B cell (primary cell): ENCODE data around the gene PWWP2B. TPM values are rescaled to one million over a fixed set of nuclear protein-coding genes. Genes with fewer than 3 reads are reported as not detected.

Source experiments
- ATAC-seq: fragments of 200-7000 bp; cut with Tn5 transposase; one replicate; pipeline ENCODE4 v1.10.0; 2021; ENCODE audit warnings: low read depth, mild to moderate bottlenecking, moderate number of reproducible peaks, moderate library complexity
- CTCF ChIA-PET: fragments of 350-600 bp; sonication (Branson Sonifier 250); formaldehyde crosslinking; loops from one replicate; lab custom pipeline; 2021; ENCODE audit warnings: antibody characterized with exemption, inconsistent platforms; lab: Charles Lee
- POLR2A ChIA-PET: fragments of 350-600 bp; sonication (Branson Sonifier 250); formaldehyde crosslinking; loops from one replicate; lab custom pipeline; 2021; ENCODE audit warnings: antibody characterized with exemption; lab: Charles Lee
- DNase-seq: peaks from one replicate; pipeline ENCODE4 v3.0.0; 2013
- H2AFZ ChIP-seq: 2 replicates; pipeline ENCODE4 v1.6.1; 2012; ENCODE audit warnings: mild to moderate bottlenecking, low read depth, low read length; ENCODE audit not compliant: insufficient read depth, poor library complexity, severe bottlenecking
- H3K27ac ChIP-seq, 2 donors: 1 replicate in 1 of 2; 2 replicates in 1 of 2; pipeline ENCODE4 v1.5.1; 2012 to 2013; ENCODE audit warnings: low read length in 2 of 2, mild to moderate bottlenecking in 2 of 2, moderate library complexity in 1 of 2
- H3K27me3 ChIP-seq, 4 experiments: fragments of 200-600 bp in 1 of 4; sonication (generic) in 1 of 4; replicated peaks in 1 of 4; 1 replicate in 2 of 4; 2 replicates in 2 of 4; pipeline versions ENCODE4 v1.6.1 to v1.7.0; 2013 to 2016; ENCODE audit warnings: low read length in 3 of 4, mild to moderate bottlenecking in 2 of 4, mixed read lengths in 1 of 4, moderate library complexity in 1 of 4; ENCODE audit not compliant: insufficient read depth in 4 of 4, control insufficient read depth in 3 of 4; ENCODE audit errors: control extremely low read depth in 1 of 4
- H3K36me3 ChIP-seq, 2 experiments: replicated peaks in 1 of 2; 1 replicate in 1 of 2; 2 replicates in 1 of 2; pipeline versions ENCODE4 v1.6.1 to v1.7.1; 2013; ENCODE audit warnings: low read length in 1 of 2; ENCODE audit not compliant: insufficient read depth in 2 of 2, control insufficient read depth in 1 of 2; ENCODE audit errors: control extremely low read depth in 1 of 2, extremely low read depth in 1 of 2
- H3K4me1 ChIP-seq, 2 donors: fragments of 200-600 bp in 1 of 2; sonication (generic) in 1 of 2; 1 replicate in 1 of 2; 2 replicates in 1 of 2; pipeline versions ENCODE4 v1.5.1 to v1.6.1; 2013 to 2017; ENCODE audit warnings: low read length in 2 of 2; ENCODE audit not compliant: control insufficient read depth in 2 of 2, insufficient read depth in 2 of 2
- H3K4me2 ChIP-seq: replicated peaks from 2 replicates; pipeline ENCODE3; 2012; ENCODE audit warnings: mild to moderate bottlenecking, low read depth, low read length; ENCODE audit not compliant: poor library complexity, severe bottlenecking
- H3K4me3 ChIP-seq, 5 experiments: fragments of 200-600 bp in 1 of 5; sonication (generic) in 1 of 5; 1 replicate in 3 of 5; 2 replicates in 2 of 5; pipeline versions ENCODE4 v1.5.1 to v1.7.0; 2011 to 2016; ENCODE audit warnings: low read length in 4 of 5, mild to moderate bottlenecking in 4 of 5, low read depth in 2 of 5, control low read depth in 1 of 5, moderate library complexity in 1 of 5; ENCODE audit not compliant: insufficient read depth in 1 of 5; ENCODE audit errors: control extremely low read depth in 1 of 5, extremely low read depth in 1 of 5
- H3K79me2 ChIP-seq: fragments of 200-600 bp; sonication (generic); one replicate; pipeline ENCODE4 v1.6.0; 2016; ENCODE audit warnings: low read length; ENCODE audit not compliant: control insufficient read depth, insufficient read depth
- H3K9ac ChIP-seq: fragments of 200-600 bp; sonication (generic); 2 replicates; pipeline ENCODE4 v1.6.1; 2017; ENCODE audit warnings: mild to moderate bottlenecking, low read length, moderate library complexity
- H3K9me3 ChIP-seq, 3 donors: one replicate each; pipeline versions ENCODE4 v1.6.1 to v1.7.1; 2013; ENCODE audit warnings: low read length in 2 of 3; ENCODE audit not compliant: control insufficient read depth in 2 of 3, insufficient read depth in 1 of 3; ENCODE audit errors: control extremely low read depth in 1 of 3
- H4K20me1 ChIP-seq: 2 replicates; pipeline ENCODE4 v1.6.0; 2012; ENCODE audit warnings: mild to moderate bottlenecking, low read length; ENCODE audit not compliant: insufficient read depth, control insufficient read depth, poor library complexity, severe bottlenecking
- H3K27ac Mint-ChIP-seq: one replicate; pipeline ENCODE4 v1.8.0; 2021; ENCODE audit warnings: mixed read lengths
- H3K27me3 Mint-ChIP-seq: one replicate; pipeline ENCODE4 v1.8.0; 2021; ENCODE audit warnings: mixed read lengths
- H3K4me1 Mint-ChIP-seq: one replicate; pipeline ENCODE4 v1.8.0; 2021; ENCODE audit warnings: mixed read lengths
- H3K4me3 Mint-ChIP-seq: one replicate; pipeline ENCODE4 v1.8.0; 2021; ENCODE audit warnings: mixed read lengths
- H3K9me3 Mint-ChIP-seq: one replicate; pipeline ENCODE4 v1.8.0; 2022; ENCODE audit warnings: mixed read lengths; ENCODE audit not compliant: insufficient read depth
- CTCF ChIP-seq: fragments of 200-600 bp; IDR thresholded peaks from one replicate; pipeline ENCODE4 v1.8.0; 2022; ENCODE audit warnings: antibody characterized with exemption, mild to moderate bottlenecking
- EZH2 ChIP-seq: IDR thresholded peaks from 2 replicates; pipeline ENCODE4 v1.6.1; 2012; ENCODE audit warnings: borderline replicate concordance, low read depth, mild to moderate bottlenecking, moderate library complexity, low read length; ENCODE audit not compliant: insufficient read depth, poor library complexity, severe bottlenecking
- WGBS: methylation state at CpG from one replicate; pipeline ENCODE4 v1.1.5; 2013; ENCODE audit warnings: missing lambda C conversion rate; ENCODE audit not compliant: insufficient coverage; 5-methylcytosine and 5-hydroxymethylcytosine counted together
- intact Hi-C: fragments of 100-400 bp; cut with micrococcal nuclease; formaldehyde crosslinking; loops from one replicate; pipeline ENCODE4 v1.10.0; 2022
- polyA plus RNA-seq: library from polyadenylated mRNA; depleted of rRNA; stranded (reverse); fragments of >200 nt; gene quantifications from 2 replicates; pipeline ENCODE4 v1.2.3, GENCODE V29; 2012
- total RNA-seq, 2 donors: library from RNA; stranded (reverse); fragments of 120-200 nt in 1 of 2; gene quantifications; 1 replicate in 1 of 2; 2 replicates in 1 of 2; pipeline versions ENCODE4 v1.2.3 to v1.2.4, GENCODE V29; 2013 to 2022

The PWWP2B gene
- total and polyA plus RNA-seq, 2 donors (not counting 1 experiment from before 2014, with no cell fraction given): 13.6 to 34.4 TPM

- no peak for TF ChIP-seq EZH2
- no peak for TF ChIP-seq CTCF
- H3K4me3 Mint-ChIP-seq: peak overlapping the region; percentile 66
- 94% methylated on average over 26 of the region's 27 CpGs for WGBS
- H3K9me3 ChIP-seq: no peaks in the 10 kb centered on the region
- ATAC-seq (no peak), DNase-seq (no peak)
- H3K9me3 Mint-ChIP-seq: no peaks in the 10 kb centered on the region
- H4K20me1 ChIP-seq: peaks cover 49% of the 10 kb centered on the region
- H3K27ac ChIP-seq: peak overlapping the region; percentile 6 to 88
- ChIA-PET POLR2A (no interaction called here), CTCF (interaction anchor here (1.0 to 1.3 kb wide), 2 partner anchors 48 to 53 kb away, joined by 3 read pairs; no protein-coding TSS in a partner anchor)
- peaks cover 60% of the 10 kb centered on the region for H3K4me1 Mint-ChIP-seq
- H3K4me3 ChIP-seq: no peak overlapping the region
- no peaks in the 10 kb centered on the region for H3K27me3 Mint-ChIP-seq
- peak overlapping the region; percentile 95 for H3K4me2 ChIP-seq
- peaks cover 63 to 66% of the 10 kb centered on the region in 2 donors for H3K4me1 ChIP-seq
- H3K79me2 ChIP-seq: peaks cover 39% of the 10 kb centered on the region
- H3K9ac ChIP-seq: no peak overlapping the region
- intact Hi-C loops: loop anchor here (5.0 kb wide), 2 partner anchors 173 to 238 kb away; no protein-coding TSS in a partner anchor
- no peak overlapping the region for H2AFZ ChIP-seq
- H3K36me3 ChIP-seq: no peaks in the 10 kb centered on the region
- peak overlapping the region; percentile 82 for H3K27ac Mint-ChIP-seq
- no peaks in the 10 kb centered on the region for H3K27me3 ChIP-seq
These were observed 2.4 kb downstream of the PWWP2B start for GRCh38 chr10:132399117-132400035.

GRCh38 chr10:132400041-132400546, 3.1 kb downstream of the PWWP2B start:
- Histone ChIP-seq H3K9ac (no peak overlapping the region), H3K79me2 (peaks cover 39% of the 10 kb centered on the region), H4K20me1 (peaks cover 52% of the 10 kb centered on the region), H3K4me3 (no peak overlapping the region), H2AFZ (no peak overlapping the region), H3K4me1 (peaks cover 56 to 59% of the 10 kb centered on the region in 2 donors), H3K27ac (peak overlapping the region; percentile 6 to 70), H3K27me3 (no peaks in the 10 kb centered on the region), H3K4me2 (peak overlapping the region; percentile 54), H3K9me3 (no peaks in the 10 kb centered on the region), H3K36me3 (peaks cover 0 to 1% of the 10 kb centered on the region in 2 experiments)
- intact Hi-C loops: no loop called here
- Mint-ChIP-seq H3K4me3 (peak overlapping the region; percentile 16), H3K27me3 (no peaks in the 10 kb centered on the region), H3K27ac (peak overlapping the region; percentile 82), H3K4me1 (peaks cover 53% of the 10 kb centered on the region), H3K9me3 (no peaks in the 10 kb centered on the region)
- TF ChIP-seq EZH2 (no peak), CTCF (no peak)
- ATAC-seq (no peak), DNase-seq (no peak)
- 81% methylated on average over 9 of the region's 9 CpGs for WGBS
- ChIA-PET POLR2A (no interaction called here), CTCF (interaction anchor here (1.0 to 1.3 kb wide), 2 partner anchors 47 to 52 kb away, joined by 3 read pairs; no protein-coding TSS in a partner anchor)
